ENCODE measurements around the gene RASAL1. TPM values are rescaled to one million over a fixed set of nuclear protein-coding genes. Genes with fewer than 3 reads are reported as not detected.

RASAL1 gene
- total RNA-seq, 2 experiments from 2014 or later: 0.20 to 0.40 TPM

GRCh38 chr12:113056631-113057488 lies 78.7 kb downstream of the RASAL1 start, which contains the start of gene DTX1:
Gene DTX1 (plus strand): TSS chr12:113056730. CDS start chr12:113058193, 1,463 bp downstream.
- peaks cover 5% of the 10 kb centered on the region for H3K4me1 Mint-ChIP-seq
- H3K27ac Mint-ChIP-seq: no peak within 1 kb of the TSS
- ChIA-PET POLR2A (no interaction called here), CTCF (interaction anchor here (2.0 kb wide), 1 partner anchor 64 kb away, joined by 4 read pairs; no protein-coding TSS in a partner anchor)
- H3K4me3 Mint-ChIP-seq: peak within 1 kb of the TSS; percentile 53
- no peaks in the 10 kb centered on the region for H3K9me3 Mint-ChIP-seq
- H3K36me3 Mint-ChIP-seq (ENCODE audit: low read depth): no peaks in the 10 kb centered on the region
- H3K27me3 Mint-ChIP-seq: peaks cover 11% of the 10 kb centered on the region
- no peak for DNase-seq

- ChIA-PET CTCF (interaction anchor here (2.0 kb wide), 1 partner anchor 64 kb away, joined by 4 read pairs; no protein-coding TSS in a partner anchor), POLR2A (no interaction called here)
- H3K27ac Mint-ChIP-seq: no peak overlapping the region
- DNase-seq: no peak
- H3K9me3 Mint-ChIP-seq: no peaks in the 10 kb centered on the region
- peak overlapping the region; percentile 53 for H3K4me3 Mint-ChIP-seq
- H3K27me3 Mint-ChIP-seq: peaks cover 11% of the 10 kb centered on the region
- peaks cover 5% of the 10 kb centered on the region for H3K4me1 Mint-ChIP-seq
- H3K36me3 Mint-ChIP-seq (ENCODE audit: low read depth): no peaks in the 10 kb centered on the region
Measured at GRCh38 chr12:113056381-113056630, 79.3 kb downstream of the RASAL1 start.

- ChIA-PET POLR2A (no interaction called here), CTCF (interaction anchor here (2.0 kb wide), 1 partner anchor 63 kb away, joined by 4 read pairs; no protein-coding TSS in a partner anchor)
- DNase-seq: no peak
- H3K36me3 Mint-ChIP-seq (ENCODE audit: low read depth): no peaks in the 10 kb centered on the region
- H3K4me1 Mint-ChIP-seq: peaks cover 5% of the 10 kb centered on the region
- H3K9me3 Mint-ChIP-seq: no peaks in the 10 kb centered on the region
- peak overlapping the region; percentile 53 for H3K4me3 Mint-ChIP-seq
- H3K27me3 Mint-ChIP-seq: peaks cover 11% of the 10 kb centered on the region
- no peak overlapping the region for H3K27ac Mint-ChIP-seq
Measured at GRCh38 chr12:113055594-113056380, 79.8 kb downstream of the RASAL1 start.

- H3K36me3 Mint-ChIP-seq (ENCODE audit: low read depth): no peaks in the 10 kb centered on the region
- CTCF ChIA-PET: interaction anchor here (2.0 kb wide), 1 partner anchor 62 kb away, joined by 4 read pairs; no protein-coding TSS in a partner anchor
- no peak overlapping the region for H3K4me3 Mint-ChIP-seq
- no peak for DNase-seq
- H3K27ac Mint-ChIP-seq: no peak overlapping the region
- POLR2A ChIA-PET: no interaction called here
- peaks cover 11% of the 10 kb centered on the region for H3K27me3 Mint-ChIP-seq
- no peaks in the 10 kb centered on the region for H3K9me3 Mint-ChIP-seq
- H3K4me1 Mint-ChIP-seq: peaks cover 5% of the 10 kb centered on the region
Measured at GRCh38 chr12:113054948-113055486, 80.5 kb downstream of the RASAL1 start.

GRCh38 chr12:113052326-113052725 lies 83.2 kb downstream of the RASAL1 start:
- no peak for DNase-seq
- POLR2A ChIA-PET: no interaction called here
- no peak overlapping the region for H3K4me3 Mint-ChIP-seq
- H3K9me3 Mint-ChIP-seq: no peaks in the 10 kb centered on the region
- peaks cover 5% of the 10 kb centered on the region for H3K4me1 Mint-ChIP-seq
- CTCF ChIA-PET: no interaction called here
- no peak overlapping the region for H3K27ac Mint-ChIP-seq
- H3K36me3 Mint-ChIP-seq (ENCODE audit: low read depth): no peaks in the 10 kb centered on the region
- H3K27me3 Mint-ChIP-seq: peaks cover 11% of the 10 kb centered on the region

- Mint-ChIP-seq H3K27me3 (peaks cover 11% of the 10 kb centered on the region), H3K4me1 (peaks cover 5% of the 10 kb centered on the region), H3K4me3 (no peak overlapping the region), H3K36me3 (ENCODE audit: low read depth) (no peaks in the 10 kb centered on the region), H3K27ac (no peak overlapping the region), H3K9me3 (no peaks in the 10 kb centered on the region)
- CTCF ChIA-PET: no interaction called here
- no peak for DNase-seq
- POLR2A ChIA-PET: no interaction called here
Measured at GRCh38 chr12:113051759-113052158, 83.8 kb downstream of the RASAL1 start.

- Mint-ChIP-seq H3K4me1 (no peaks in the 10 kb centered on the region), H3K27me3 (peaks cover 7% of the 10 kb centered on the region), H3K36me3 (ENCODE audit: low read depth) (no peaks in the 10 kb centered on the region), H3K4me3 (no peak overlapping the region), H3K27ac (no peak overlapping the region), H3K9me3 (no peaks in the 10 kb centered on the region)
- CTCF ChIA-PET: interaction anchor here (0.6 kb wide), 1 partner anchor 186 kb away, joined by 3 read pairs; no protein-coding TSS in a partner anchor
- POLR2A ChIA-PET: no interaction called here
- no peak for DNase-seq
Measured at GRCh38 chr12:113050795-113051194, 84.8 kb downstream of the RASAL1 start.

GRCh38 chr12:113049976-113050742 lies 85.4 kb downstream of the RASAL1 start:
- Mint-ChIP-seq H3K27ac (no peak overlapping the region), H3K4me3 (no peak overlapping the region), H3K36me3 (ENCODE audit: low read depth) (no peaks in the 10 kb centered on the region), H3K9me3 (no peaks in the 10 kb centered on the region), H3K27me3 (peaks cover 5% of the 10 kb centered on the region), H3K4me1 (no peaks in the 10 kb centered on the region)
- ChIA-PET POLR2A (no interaction called here), CTCF (interaction anchor here (0.6 to 1.4 kb wide), 3 partner anchors 20 to 186 kb away, joined by 3 read pairs; no protein-coding TSS in a partner anchor)
- DNase-seq: no peak

Small RNA genes within 50 kb of the gene (microRNA-seq; reads per million reads assigned to microRNA genes)
- gene MIR7106 (ENCODE audit: borderline microRNAs expressed, borderline replicate concordance): not detected

Other genes with a start within 250 kb of the RASAL1 start
- gene OAS1, start 228.8 kb downstream of the RASAL1 start, total RNA-seq: 100 to 1,000 TPM; 194 to 197 TPM
- 100 to 1,000 TPM; 202 to 204 TPM for gene OAS3, start 197.3 kb downstream of the RASAL1 start, total RNA-seq
- gene OAS2, start 157.2 kb downstream of the RASAL1 start, total RNA-seq: 100 to 1,000 TPM; 294 to 420 TPM
- under 1 TPM; 0.15 to 0.25 TPM for gene DTX1, start 79.0 kb downstream of the RASAL1 start, total RNA-seq
- under 1 TPM; 0.37 to 0.42 TPM for gene CFAP73, start 14.0 kb upstream of the RASAL1 start, total RNA-seq
- 10 to 100 TPM; 65.6 to 72.0 TPM for gene DDX54, start 49.7 kb upstream of the RASAL1 start, total RNA-seq
- 10 to 100 TPM; 17.0 to 18.0 TPM for gene RITA1, start 50.0 kb upstream of the RASAL1 start, total RNA-seq
- gene TPCN1, start 85.7 kb upstream of the RASAL1 start, total RNA-seq: 10 to 100 TPM; 18.6 to 20.9 TPM
- gene SLC8B1, start 199.3 kb upstream of the RASAL1 start, total RNA-seq: 10 to 100 TPM; 27.7 to 33.2 TPM
- gene PLBD2, start 222.8 kb upstream of the RASAL1 start, total RNA-seq: 10 to 100 TPM; 12.7 to 15.3 TPM

Data from activated CD4-positive, alpha-beta T cell treated with anti-CD3 and anti-CD28 coated beads, Interleukin-2, amount 10 ng/mL, durations not matched to agents 7 days and 5 days (primary cell).